Stimulated activated naive CD8-positive, alpha-beta T cell treated with anti-CD3 and anti-CD28 coated beads, Interleukin-15, amount 100 ng/mL, for 72 hours (primary cell): ENCODE data around the gene CRB2.

ENCODE experiments used
- ATAC-seq: fragments of 150-1000 bp; cut with Tn5 transposase; 2 replicates; pipeline ENCODE4 v1.10.0; 2021; ENCODE audit warnings: mild to moderate bottlenecking, moderate library complexity
- DNase-seq, 2 donors: peaks; one replicate each; pipeline ENCODE4 v3.0.0; 2021 to 2022
- H3K27ac Mint-ChIP-seq, 2 donors: one replicate each; pipeline ENCODE4 v1.8.0; 2022; ENCODE audit warnings: mild to moderate bottlenecking in 2 of 2, mixed read lengths in 2 of 2, moderate library complexity in 2 of 2
- H3K27me3 Mint-ChIP-seq: one replicate; pipeline ENCODE4 v1.8.0; 2022; ENCODE audit warnings: mixed read lengths
- H3K4me1 Mint-ChIP-seq: one replicate; pipeline ENCODE4 v1.8.0; 2022; ENCODE audit warnings: mild to moderate bottlenecking, mixed read lengths
- H3K4me3 Mint-ChIP-seq, 2 donors: one replicate each; pipeline ENCODE4 v1.8.0; 2022; ENCODE audit warnings: mild to moderate bottlenecking in 2 of 2, mixed read lengths in 2 of 2, moderate library complexity in 1 of 2
- H3K9me3 Mint-ChIP-seq, 2 donors: one replicate each; pipeline ENCODE4 v1.8.0; 2022; ENCODE audit warnings: mixed read lengths in 2 of 2

CRB2 gene

DNA sequence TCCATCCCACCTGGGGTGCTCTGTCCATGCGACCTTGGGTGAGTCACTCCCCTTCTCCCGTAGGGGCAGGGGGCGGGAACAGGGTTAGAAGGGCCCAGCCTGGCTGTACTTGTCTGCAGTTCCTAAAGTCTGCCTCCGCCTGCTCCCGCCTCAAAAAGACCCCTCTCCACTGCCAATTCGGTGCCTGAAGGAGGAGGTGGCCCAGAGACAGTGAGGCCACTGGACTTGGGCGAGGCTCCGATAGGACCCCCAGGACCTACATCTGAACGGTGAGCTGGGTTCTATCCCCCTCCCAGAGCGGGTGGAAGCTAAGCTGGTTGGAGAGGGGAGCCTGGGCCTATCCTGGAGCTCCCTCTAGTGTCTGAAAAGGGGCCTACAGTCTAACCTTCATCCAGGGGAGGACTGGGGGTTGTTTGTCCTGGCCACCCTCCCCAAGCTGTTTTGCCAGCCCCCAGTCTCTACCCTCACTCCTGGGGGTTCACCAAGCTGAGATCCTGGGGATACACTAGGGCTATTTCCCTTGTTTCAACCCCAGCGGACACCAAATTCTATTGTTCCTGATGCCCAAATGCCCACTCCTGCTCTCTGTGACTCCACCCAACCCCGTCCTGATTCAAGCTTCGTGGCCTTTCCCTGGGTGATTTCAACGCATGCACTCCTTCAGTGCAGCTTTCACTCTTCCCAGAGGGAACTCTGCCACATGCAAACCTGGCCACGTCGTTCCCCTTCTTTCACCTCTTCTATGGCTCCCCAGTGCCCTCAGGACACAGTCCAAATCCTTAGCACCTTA is 6.1 kb upstream of the CRB2 start:
- no peaks in the 10 kb centered on the region for H3K9me3 Mint-ChIP-seq
- H3K27me3 Mint-ChIP-seq, result peaks cover 20% of the 10 kb centered on the region
- peaks cover 7% of the 10 kb centered on the region for H3K4me1 Mint-ChIP-seq
- DNase-seq, result peak; percentile 69 to 77
- ATAC-seq, result peak; percentile 77
- no peak overlapping the region for H3K27ac Mint-ChIP-seq
- H3K4me3 Mint-ChIP-seq, result no peak overlapping the region

DNA sequence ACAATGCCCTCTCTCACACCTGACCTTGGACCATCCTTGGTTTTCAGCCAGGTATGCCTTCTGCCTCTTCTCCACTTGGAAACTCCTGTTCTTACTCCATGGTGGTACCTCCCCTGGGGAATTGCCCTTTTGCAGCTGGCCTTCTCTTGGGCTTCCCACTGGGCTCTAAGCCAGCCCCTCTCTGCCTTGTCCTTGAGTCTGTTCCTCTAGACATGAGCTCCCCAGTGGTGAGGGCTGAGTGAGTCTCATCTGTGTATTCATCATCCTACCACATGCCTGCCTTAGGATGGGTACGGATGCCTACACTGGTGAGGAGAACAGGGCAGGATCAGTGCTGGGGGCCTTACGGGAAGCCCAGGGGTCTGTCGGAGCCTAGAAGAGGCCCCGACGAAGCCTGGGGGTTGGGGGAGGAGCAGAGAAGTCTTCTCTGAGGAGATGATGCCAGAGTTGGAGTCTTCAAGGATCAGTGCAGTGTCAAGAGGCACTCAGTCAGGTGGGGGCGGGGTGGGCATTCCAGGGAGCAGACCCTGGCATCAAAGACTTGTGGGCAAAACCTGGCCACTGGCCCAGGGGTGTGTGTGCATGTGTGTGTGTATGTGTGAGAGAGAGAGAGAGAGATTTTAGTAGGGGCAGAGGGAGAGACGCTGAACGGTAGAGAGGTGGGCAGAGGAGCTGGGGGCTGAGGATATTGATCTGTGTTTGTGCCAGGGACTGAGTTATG is 5.2 kb upstream of the CRB2 start:
- no peaks in the 10 kb centered on the region for H3K9me3 Mint-ChIP-seq
- H3K27ac Mint-ChIP-seq, result peak overlapping the region in 1 of 2 donors; percentile 49
- H3K4me3 Mint-ChIP-seq, result no peak overlapping the region
- peaks cover 7% of the 10 kb centered on the region for H3K4me1 Mint-ChIP-seq
- H3K27me3 Mint-ChIP-seq, result peaks cover 20% of the 10 kb centered on the region
- DNase-seq (no peak), ATAC-seq (no peak)

DNA sequence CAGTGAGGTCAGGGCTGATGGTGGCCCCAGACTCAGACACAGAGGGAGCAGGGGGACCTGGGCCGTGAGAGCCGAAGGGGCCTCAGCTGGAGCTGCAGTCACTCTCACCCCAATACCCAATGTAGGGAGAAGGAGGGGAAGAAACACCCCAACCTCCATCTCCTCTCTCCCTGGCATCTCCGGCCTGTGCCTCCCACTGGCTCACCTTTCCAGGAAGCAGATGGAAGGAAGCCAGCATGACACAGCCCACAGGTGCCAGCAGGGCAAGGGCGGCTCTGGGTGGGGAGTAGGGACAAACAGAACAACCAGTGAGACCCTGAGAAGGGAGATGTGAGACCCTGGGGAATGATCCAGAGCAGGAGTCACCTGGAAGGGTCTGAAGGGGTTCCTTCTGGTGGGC is 3.0 kb upstream of the CRB2 start:
- Mint-ChIP-seq H3K4me1 (peaks cover 7% of the 10 kb centered on the region), H3K9me3 (no peaks in the 10 kb centered on the region), H3K4me3 (no peak overlapping the region), H3K27me3 (peaks cover 20% of the 10 kb centered on the region), H3K27ac (no peak overlapping the region)
- DNase-seq (no peak), ATAC-seq (no peak)

DNA sequence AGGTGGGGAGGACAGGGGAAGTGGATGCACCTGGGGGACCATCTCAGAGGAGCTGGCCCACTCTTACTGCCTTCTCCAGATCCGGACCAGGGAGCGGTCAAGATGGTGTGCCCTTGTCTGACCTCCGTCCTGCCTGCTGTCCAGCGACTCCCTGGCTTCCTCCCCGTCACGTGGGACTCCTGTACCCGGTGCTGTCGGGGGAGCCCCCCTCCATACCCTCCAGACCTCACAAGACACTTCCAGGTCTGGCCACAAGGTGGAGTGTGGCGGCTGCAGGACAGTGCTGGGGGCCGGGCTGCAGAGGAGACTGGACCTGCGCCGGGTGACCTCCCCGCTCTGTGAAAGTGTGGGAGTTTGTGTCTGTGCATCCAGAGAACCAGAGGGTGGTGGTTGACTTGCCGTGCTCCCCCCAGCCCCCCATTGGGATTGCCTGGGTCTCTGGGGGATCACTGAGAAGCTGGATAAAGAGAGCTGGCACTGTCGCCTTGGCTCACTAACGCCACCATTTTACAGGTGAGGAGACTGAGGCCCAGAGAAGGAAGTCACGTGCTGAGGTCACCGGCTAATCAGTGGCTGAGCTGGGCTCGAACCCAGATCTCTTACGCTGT is 1.9 kb upstream of the CRB2 start:
- peaks cover 20% of the 10 kb centered on the region for H3K27me3 Mint-ChIP-seq
- H3K9me3 Mint-ChIP-seq, result no peaks in the 10 kb centered on the region
- H3K4me1 Mint-ChIP-seq, result peaks cover 15% of the 10 kb centered on the region
- H3K4me3 Mint-ChIP-seq, result no peak overlapping the region
- ATAC-seq, result peak; percentile 72
- peak overlapping the region in 1 of 2 donors; percentile 68 for H3K27ac Mint-ChIP-seq
- peak; percentile 61 to 64 for DNase-seq

DNA sequence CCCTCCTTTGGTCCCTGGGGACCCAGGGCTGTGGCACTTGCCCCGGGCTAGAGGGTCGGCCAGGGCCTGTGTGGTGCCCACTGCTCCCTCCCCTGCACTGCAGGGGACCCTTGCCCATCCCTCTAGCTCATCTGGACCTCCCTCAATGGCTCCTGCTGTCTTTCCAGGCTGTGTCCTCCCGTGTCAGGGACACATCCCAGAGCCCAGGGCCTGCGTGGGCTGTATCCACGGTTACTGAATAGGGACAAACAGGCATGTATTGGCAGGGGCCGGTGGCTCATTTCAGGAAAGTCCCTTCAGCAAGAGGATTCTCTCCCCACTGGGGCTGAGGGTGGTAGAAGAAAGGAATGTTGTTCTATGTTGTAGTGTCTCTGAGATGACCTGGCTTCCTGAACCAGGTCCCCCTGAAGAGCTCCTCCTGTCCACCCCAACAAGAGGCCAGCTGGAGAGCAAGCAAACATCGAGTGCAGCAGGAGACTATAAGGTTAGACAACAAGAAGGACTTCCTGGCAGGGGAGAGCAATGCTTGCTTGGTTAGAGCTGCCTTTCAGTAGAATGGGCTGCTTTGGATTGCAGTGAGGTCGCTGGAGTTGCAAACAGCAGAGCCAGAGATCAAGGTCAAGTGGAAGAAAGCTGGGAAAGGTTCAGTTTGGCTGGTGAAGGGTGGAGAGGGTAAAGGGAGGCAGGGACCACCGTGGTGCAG is 1.0 kb upstream of the CRB2 start:
- DNase-seq (no peak), ATAC-seq (no peak)
- Mint-ChIP-seq H3K4me1 (peaks cover 23% of the 10 kb centered on the region), H3K4me3 (no peak overlapping the region), H3K27me3 (peaks cover 20% of the 10 kb centered on the region), H3K27ac (no peak overlapping the region), H3K9me3 (no peaks in the 10 kb centered on the region)

DNA sequence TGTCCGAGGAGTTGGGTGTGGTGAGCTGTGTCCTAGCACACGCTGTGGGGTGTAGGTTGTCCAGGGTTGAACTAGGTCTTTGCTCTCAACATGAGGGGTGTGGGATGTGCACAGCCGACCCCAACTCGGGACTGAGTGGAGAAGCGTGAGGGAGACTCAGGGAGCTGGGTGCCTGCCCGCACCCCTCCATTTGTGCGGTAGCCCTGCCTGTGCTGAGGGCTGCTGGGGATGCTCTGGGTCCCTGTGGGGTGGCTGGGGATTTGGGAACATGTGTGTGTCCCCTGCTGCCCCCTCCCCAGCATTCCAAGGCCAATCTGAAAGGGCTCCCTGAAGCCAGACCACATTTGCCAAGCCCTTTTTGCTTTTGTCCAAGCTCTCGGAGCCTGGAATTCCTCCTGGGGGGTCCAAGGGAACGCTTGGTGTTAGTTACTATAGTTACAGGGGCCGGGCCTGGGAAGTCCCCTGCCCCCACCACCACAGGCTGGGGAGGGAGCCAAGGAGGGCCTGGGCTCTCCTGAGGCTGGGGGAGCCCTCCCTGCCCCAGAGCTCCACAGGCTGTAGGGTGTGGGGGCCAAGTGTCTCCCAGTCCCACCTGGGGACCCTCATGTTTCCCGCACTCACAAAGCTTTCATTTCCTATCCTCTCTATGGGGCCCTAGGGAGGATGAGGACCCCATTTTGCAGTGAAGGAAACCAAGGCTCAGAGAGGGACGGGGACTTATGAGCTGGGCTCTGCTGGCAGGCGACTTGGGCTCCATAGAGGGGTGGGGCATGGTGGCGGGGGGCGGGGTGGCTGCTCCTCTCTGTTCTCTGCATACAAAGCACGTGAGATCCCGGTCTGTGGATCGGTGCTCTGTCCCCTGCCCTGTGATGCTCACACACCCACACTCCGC is 1.1 kb downstream of the CRB2 start:
- Mint-ChIP-seq H3K4me3 (no peak overlapping the region), H3K27me3 (peaks cover 10% of the 10 kb centered on the region), H3K4me1 (peaks cover 33% of the 10 kb centered on the region), H3K27ac (no peak overlapping the region), H3K9me3 (no peaks in the 10 kb centered on the region)
- ATAC-seq (no peak), DNase-seq (no peak)

DNA sequence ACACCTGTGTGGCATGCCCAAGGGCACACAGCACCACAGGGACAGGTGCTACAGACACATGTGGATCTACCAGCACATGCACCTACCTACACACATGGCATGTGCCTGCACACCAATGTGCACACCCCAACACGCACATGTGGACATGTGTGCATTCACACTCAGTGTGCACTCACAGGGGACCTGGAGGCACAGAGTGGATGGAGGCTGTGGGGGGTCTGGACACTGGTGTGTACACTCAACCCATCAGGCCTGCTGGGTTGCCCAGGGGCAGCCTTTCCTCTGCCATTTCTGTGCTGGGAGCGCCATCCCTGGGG is 1.7 kb downstream of the CRB2 start:
- ATAC-seq (no peak), DNase-seq (no peak)
- Mint-ChIP-seq H3K4me1 (peaks cover 33% of the 10 kb centered on the region), H3K9me3 (no peaks in the 10 kb centered on the region), H3K4me3 (no peak overlapping the region), H3K27ac (no peak overlapping the region), H3K27me3 (peaks cover 4% of the 10 kb centered on the region)

DNA sequence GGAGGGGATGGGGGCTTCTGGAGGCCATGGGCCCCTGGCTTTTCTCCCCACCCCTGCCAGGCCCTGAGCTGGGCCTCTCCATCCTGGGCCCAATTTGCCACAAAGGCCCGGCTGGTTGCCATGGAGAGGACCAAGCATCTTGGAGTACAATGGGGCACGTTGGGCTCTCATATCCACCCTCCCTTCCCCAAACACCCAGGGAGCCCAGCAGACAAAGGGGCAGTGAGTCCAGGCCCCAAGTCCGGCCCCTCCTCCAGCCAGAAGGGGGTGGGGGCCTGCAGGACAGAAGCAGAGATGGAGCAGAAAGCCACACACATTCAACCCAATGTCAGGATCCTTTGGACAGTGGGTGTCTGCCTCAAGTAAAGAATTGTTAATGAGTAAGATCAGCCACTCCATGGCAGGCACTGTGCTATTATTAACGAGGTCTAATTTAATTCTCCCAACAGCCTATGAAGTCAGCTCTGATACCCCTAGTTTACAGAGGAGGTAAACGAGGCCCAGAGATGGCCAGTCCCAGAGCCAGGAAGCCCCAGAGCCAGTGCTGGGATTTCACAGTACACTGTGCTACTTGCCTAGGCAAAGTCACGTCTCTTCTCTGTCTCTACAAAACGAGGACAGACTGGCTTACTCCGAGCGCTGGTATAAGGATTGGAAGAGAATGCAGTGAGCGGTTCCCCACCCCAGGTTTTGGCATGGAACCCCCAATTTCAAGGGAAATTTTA is 2.3 kb downstream of the CRB2 start:
- Mint-ChIP-seq H3K4me1 (peaks cover 33% of the 10 kb centered on the region), H3K9me3 (no peaks in the 10 kb centered on the region), H3K27me3 (no peaks in the 10 kb centered on the region)

DNA sequence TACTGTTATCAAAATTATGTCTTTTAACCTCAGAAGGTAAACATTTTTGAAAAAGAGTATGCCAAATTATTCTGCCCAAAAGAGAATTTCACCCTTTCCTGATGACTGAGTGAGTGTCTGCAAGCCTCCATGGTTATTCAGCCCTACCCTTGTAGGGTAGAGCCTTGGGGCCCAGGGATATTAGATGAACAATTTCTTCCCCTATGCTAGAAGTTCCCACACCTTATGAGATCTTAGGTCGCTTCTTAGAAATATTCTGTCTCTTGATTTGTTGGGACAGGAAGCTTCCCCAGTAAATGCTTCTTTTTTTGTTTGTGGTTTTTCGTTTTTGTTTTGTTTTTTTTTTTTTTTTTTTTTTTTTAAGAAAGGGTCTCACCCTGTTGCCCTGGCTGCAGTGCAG is 3.1 kb downstream of the CRB2 start:
- Mint-ChIP-seq H3K27ac (peak overlapping the region in 1 of 2 donors; percentile 44), H3K27me3 (no peaks in the 10 kb centered on the region), H3K9me3 (no peaks in the 10 kb centered on the region), H3K4me1 (peaks cover 29% of the 10 kb centered on the region), H3K4me3 (no peak overlapping the region)
- ATAC-seq, result no peak
- no peak for DNase-seq

More for the DNA sequence above, 2.3 kb downstream of the CRB2 start:
- ATAC-seq (no peak), DNase-seq (no peak)
- Mint-ChIP-seq H3K4me3 (no peak overlapping the region), H3K27ac (peak overlapping the region in 1 of 2 donors; percentile 81)

DNA sequence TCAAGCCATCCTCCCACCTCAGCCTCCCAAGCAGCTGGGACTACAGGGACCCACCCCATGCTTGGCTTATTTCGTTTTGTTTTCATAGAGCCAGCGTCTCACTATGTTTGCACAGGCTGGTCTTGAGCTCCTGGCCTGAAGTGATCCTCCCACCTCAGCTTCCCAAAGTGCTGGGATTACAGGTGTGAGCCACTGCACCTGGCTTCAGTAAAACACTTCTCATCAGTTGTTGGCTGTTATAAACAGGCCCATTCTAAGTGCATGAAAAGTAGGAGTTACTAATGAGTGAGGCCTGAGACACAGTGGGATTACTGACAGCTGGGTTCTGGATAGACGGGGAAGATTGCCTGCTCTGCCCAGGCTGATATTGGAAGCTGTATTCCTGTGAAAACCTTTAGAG is 3.5 kb downstream of the CRB2 start:
- Mint-ChIP-seq H3K4me3 (no peak overlapping the region), H3K27me3 (no peaks in the 10 kb centered on the region), H3K9me3 (no peaks in the 10 kb centered on the region), H3K27ac (peak overlapping the region in 1 of 2 donors; percentile 85), H3K4me1 (peaks cover 26% of the 10 kb centered on the region)
- ATAC-seq (no peak), DNase-seq (no peak)

DNA sequence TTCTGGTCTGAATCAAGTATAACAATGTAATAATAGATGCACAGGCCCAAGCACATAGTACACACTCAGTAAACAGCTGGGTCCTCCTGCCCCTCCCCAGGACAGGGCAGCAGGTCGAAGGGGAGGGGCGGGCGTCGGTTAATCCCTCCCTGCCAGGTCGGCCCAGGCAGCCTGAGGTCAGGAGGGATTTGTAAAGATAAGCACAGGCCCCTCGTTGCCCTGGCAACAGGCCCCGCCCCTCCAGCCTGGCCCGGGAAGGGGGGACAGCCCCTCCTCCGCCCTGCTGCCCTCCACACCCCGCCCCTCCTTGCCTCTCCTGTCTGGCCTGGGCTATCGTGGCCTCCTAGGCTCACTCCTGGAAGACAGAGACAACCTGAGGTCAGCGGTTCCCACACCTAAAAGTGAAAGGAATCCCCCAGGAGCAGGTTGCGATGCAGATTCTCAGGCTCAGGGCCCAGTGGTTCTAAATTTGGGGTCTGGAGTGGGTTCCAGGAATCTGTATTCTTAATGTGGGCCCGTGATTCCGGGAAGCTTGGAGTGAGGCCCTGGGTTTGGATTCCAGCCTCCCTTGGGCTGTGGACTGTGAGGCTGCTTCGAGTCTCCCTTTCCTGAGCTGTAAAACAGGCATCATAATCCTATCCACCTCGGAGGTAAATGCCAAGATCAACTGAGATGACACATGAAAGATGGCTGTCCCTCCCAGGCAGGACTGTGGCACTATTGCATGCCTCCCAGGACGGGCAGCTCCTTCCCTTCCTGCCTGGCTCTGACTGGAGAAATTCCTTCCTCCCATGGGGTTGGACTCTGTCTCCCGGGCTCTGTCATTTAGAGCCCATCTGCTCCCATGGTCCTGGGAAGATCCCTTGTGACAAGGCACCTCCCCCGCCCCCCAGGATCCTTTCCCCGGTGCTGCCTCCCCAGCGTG is 4.4 kb downstream of the CRB2 start:
- ATAC-seq (no peak), DNase-seq (peak; percentile 30 to 50)

DNA sequence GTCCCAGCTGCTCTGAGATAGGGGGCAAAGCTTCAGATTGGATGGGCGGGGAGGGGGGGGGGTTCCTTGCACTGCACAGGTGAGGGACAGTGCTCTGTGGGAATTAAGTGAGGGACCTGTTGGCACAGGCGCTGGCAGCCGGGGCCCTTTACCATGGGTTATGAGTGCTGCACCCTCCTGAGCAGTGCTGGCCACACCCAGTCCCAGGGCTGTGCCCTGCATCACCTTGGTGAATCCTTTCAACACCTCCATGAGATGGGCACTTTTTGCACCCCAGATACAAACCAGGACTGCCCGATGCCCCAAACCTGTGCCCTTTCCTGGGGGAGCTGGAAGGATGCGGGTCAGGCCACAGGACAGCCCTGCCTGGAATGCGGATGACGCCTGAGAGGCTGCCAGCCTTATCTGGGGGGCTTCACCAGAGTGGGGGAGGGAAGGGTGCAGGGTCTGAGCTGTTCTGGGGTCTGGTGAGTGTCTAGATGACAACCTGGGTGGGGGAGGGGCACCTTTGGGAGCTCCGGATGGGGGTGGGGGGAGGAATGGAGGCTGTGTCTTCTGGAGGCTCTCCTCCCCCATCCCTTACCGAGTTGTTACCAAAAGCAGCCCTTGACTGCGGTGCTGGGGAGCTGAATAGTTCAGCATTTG is 5.2 kb downstream of the CRB2 start:
- no peak overlapping the region for H3K27ac Mint-ChIP-seq
- no peaks in the 10 kb centered on the region for H3K9me3 Mint-ChIP-seq
- DNase-seq (no peak), ATAC-seq (no peak)
- H3K27me3 Mint-ChIP-seq, result peaks cover 9% of the 10 kb centered on the region
- no peak overlapping the region for H3K4me3 Mint-ChIP-seq
- H3K4me1 Mint-ChIP-seq, result peaks cover 26% of the 10 kb centered on the region

More for the DNA sequence above, 4.4 kb downstream of the CRB2 start:
- Mint-ChIP-seq H3K9me3 (no peaks in the 10 kb centered on the region), H3K27ac (no peak overlapping the region), H3K4me1 (peaks cover 26% of the 10 kb centered on the region), H3K27me3 (peaks cover 4% of the 10 kb centered on the region), H3K4me3 (no peak overlapping the region)
